ENCODE results near the gene LASP1.

The LASP1 gene

GRCh38 chr17:38889745-38890409 is 20.0 kb downstream of the LASP1 start:
- Histone ChIP-seq H3K9me3 (ENCODE audit: control insufficient read depth, low read length) (no peaks in the 10 kb centered on the region), H3K27me3 (replicated peaks; ENCODE audit: control insufficient read depth, insufficient read depth, low read length, poor library complexity, severe bottlenecking) (no peaks in the 10 kb centered on the region), H3K27ac (ENCODE audit: insufficient read depth, low read length, poor library complexity, severe bottlenecking) (peak overlapping the region; percentile 60), H3K4me1 (ENCODE audit: control insufficient read depth, insufficient read depth, low read length, poor library complexity, severe bottlenecking) (peaks cover 81% of the 10 kb centered on the region), H3K36me3 (ENCODE audit: control insufficient read depth, insufficient read depth, low read length) (peaks cover 45% of the 10 kb centered on the region), H3K4me3 (ENCODE audit: insufficient read depth, low read depth, low read length, poor library complexity, severe bottlenecking) (no peak overlapping the region)
- DNase-seq, result no peak

DNA sequence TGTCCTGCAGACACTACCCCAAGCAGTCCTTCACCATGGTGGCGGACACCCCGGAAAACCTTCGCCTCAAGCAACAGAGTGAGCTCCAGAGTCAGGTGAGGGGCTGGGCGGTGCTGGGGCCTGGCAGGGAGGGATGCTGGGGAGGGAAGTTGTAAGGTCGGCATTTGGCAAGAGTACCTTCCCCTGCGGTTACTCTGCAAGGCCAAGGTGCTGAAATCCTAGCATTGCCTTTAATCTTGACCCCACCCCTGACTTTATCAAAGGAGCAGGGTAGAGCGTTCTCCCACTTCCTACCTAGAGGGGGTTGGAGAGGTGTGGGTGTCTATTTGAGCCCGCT is 20.5 kb downstream of the LASP1 start:
- peak overlapping the region; percentile 60 for H3K27ac ChIP-seq (ENCODE audit: insufficient read depth, low read length, poor library complexity, severe bottlenecking)
- DNase-seq, result no peak
- H3K9me3 ChIP-seq (ENCODE audit: control insufficient read depth, low read length), result no peaks in the 10 kb centered on the region
- H3K4me3 ChIP-seq (ENCODE audit: insufficient read depth, low read depth, low read length, poor library complexity, severe bottlenecking), result no peak overlapping the region
- peaks cover 76% of the 10 kb centered on the region for H3K4me1 ChIP-seq (ENCODE audit: control insufficient read depth, insufficient read depth, low read length, poor library complexity, severe bottlenecking)
- H3K27me3 ChIP-seq (replicated peaks; ENCODE audit: control insufficient read depth, insufficient read depth, low read length, poor library complexity, severe bottlenecking), result no peaks in the 10 kb centered on the region
- H3K36me3 ChIP-seq (ENCODE audit: control insufficient read depth, insufficient read depth, low read length), result peaks cover 43% of the 10 kb centered on the region

DNA sequence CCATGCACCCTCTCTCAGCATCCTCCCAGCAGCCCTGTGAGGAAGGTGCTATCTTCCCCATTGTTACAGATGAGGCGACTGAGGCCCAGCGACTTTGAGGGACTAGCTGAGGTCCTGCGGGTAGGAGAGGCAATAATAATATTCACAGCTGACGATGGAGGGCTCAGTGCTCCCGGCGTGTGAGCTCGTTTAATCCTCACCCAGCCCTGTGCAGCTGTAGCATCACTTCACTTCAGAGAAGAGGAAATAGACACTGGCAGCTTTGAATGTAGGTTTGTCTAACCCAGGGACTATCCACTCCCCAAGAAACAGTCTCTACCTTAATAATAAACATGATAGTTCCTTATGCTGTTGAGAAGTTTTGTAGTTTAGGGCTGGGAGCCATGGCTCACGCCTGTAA is 21.6 kb downstream of the LASP1 start:
- H3K27me3 ChIP-seq (replicated peaks; ENCODE audit: control insufficient read depth, insufficient read depth, low read length, poor library complexity, severe bottlenecking), result no peaks in the 10 kb centered on the region
- H3K4me3 ChIP-seq (ENCODE audit: insufficient read depth, low read depth, low read length, poor library complexity, severe bottlenecking), result no peak overlapping the region
- H3K4me1 ChIP-seq (ENCODE audit: control insufficient read depth, insufficient read depth, low read length, poor library complexity, severe bottlenecking), result peaks cover 71% of the 10 kb centered on the region
- peaks cover 46% of the 10 kb centered on the region for H3K36me3 ChIP-seq (ENCODE audit: control insufficient read depth, insufficient read depth, low read length)
- DNase-seq, result no peak
- H3K9me3 ChIP-seq (ENCODE audit: control insufficient read depth, low read length), result no peaks in the 10 kb centered on the region
- H3K27ac ChIP-seq (ENCODE audit: insufficient read depth, low read length, poor library complexity, severe bottlenecking), result peak overlapping the region; percentile 60

DNA sequence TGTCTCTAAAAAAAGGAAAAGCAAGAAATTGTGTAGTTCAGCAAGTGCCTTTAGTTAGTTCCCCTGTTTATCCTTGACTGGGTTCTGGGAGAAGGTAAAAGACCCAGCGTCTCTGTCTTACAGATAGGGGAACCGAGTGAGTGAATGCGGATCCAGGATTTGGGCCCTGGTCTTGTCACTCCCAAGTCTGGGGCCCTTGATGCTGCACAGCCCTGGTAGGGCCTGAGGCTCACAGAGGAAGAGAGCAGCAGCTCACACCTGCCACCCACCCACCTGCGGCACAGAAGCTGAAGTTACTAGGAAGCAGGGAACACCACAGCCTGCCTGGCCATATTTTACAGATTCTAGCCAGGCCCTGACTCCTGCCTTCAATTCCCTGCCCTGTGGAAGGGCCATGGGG is 22.2 kb downstream of the LASP1 start:
- Histone ChIP-seq H3K36me3 (ENCODE audit: control insufficient read depth, insufficient read depth, low read length) (peaks cover 45% of the 10 kb centered on the region), H3K27me3 (replicated peaks; ENCODE audit: control insufficient read depth, insufficient read depth, low read length, poor library complexity, severe bottlenecking) (no peaks in the 10 kb centered on the region), H3K9me3 (ENCODE audit: control insufficient read depth, low read length) (no peaks in the 10 kb centered on the region), H3K27ac (ENCODE audit: insufficient read depth, low read length, poor library complexity, severe bottlenecking) (peak overlapping the region; percentile 60), H3K4me1 (ENCODE audit: control insufficient read depth, insufficient read depth, low read length, poor library complexity, severe bottlenecking) (peaks cover 73% of the 10 kb centered on the region), H3K4me3 (ENCODE audit: insufficient read depth, low read depth, low read length, poor library complexity, severe bottlenecking) (no peak overlapping the region)
- DNase-seq, result no peak

- no peak for DNase-seq
- no peaks in the 10 kb centered on the region for H3K9me3 ChIP-seq (ENCODE audit: control insufficient read depth, low read length)
- peak overlapping the region; percentile 63 for H3K27ac ChIP-seq (ENCODE audit: insufficient read depth, low read length, poor library complexity, severe bottlenecking)
- peaks cover 73% of the 10 kb centered on the region for H3K4me1 ChIP-seq (ENCODE audit: control insufficient read depth, insufficient read depth, low read length, poor library complexity, severe bottlenecking)
- no peak overlapping the region for H3K4me3 ChIP-seq (ENCODE audit: insufficient read depth, low read depth, low read length, poor library complexity, severe bottlenecking)
- no peaks in the 10 kb centered on the region for H3K27me3 ChIP-seq (replicated peaks; ENCODE audit: control insufficient read depth, insufficient read depth, low read length, poor library complexity, severe bottlenecking)
- H3K36me3 ChIP-seq (ENCODE audit: control insufficient read depth, insufficient read depth, low read length), result peaks cover 40% of the 10 kb centered on the region
These were observed 22.8 kb downstream of the LASP1 start for GRCh38 chr17:38892620-38893019.

DNA sequence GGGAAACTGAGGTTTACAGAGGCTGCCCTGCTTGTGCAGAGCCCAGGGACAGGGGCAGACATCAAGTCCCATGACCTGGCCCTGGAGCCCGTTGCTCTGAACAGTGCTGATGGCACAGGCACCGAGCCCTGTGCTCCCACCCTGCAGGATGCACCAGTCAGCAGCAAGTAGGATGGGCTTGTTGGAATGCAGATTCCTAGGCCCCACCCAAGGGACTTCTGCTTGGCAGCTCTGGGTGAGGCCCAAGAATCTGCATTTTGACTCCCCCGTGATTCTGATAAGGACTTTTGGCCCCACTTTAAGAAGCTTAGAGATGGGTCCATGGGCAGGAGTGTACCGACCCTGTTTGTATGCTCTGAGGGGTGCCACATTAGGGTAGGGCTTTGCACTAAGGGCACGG is 23.3 kb downstream of the LASP1 start:
- peak overlapping the region; percentile 63 for H3K27ac ChIP-seq (ENCODE audit: insufficient read depth, low read length, poor library complexity, severe bottlenecking)
- H3K27me3 ChIP-seq (replicated peaks; ENCODE audit: control insufficient read depth, insufficient read depth, low read length, poor library complexity, severe bottlenecking), result no peaks in the 10 kb centered on the region
- no peaks in the 10 kb centered on the region for H3K9me3 ChIP-seq (ENCODE audit: control insufficient read depth, low read length)
- DNase-seq, result no peak
- H3K36me3 ChIP-seq (ENCODE audit: control insufficient read depth, insufficient read depth, low read length), result peaks cover 37% of the 10 kb centered on the region
- peaks cover 78% of the 10 kb centered on the region for H3K4me1 ChIP-seq (ENCODE audit: control insufficient read depth, insufficient read depth, low read length, poor library complexity, severe bottlenecking)
- H3K4me3 ChIP-seq (ENCODE audit: insufficient read depth, low read depth, low read length, poor library complexity, severe bottlenecking), result no peak overlapping the region

- Histone ChIP-seq H3K4me3 (ENCODE audit: insufficient read depth, low read depth, low read length, poor library complexity, severe bottlenecking) (no peak overlapping the region), H3K27ac (ENCODE audit: insufficient read depth, low read length, poor library complexity, severe bottlenecking) (peak overlapping the region; percentile 63), H3K27me3 (replicated peaks; ENCODE audit: control insufficient read depth, insufficient read depth, low read length, poor library complexity, severe bottlenecking) (no peaks in the 10 kb centered on the region), H3K4me1 (ENCODE audit: control insufficient read depth, insufficient read depth, low read length, poor library complexity, severe bottlenecking) (peaks cover 81% of the 10 kb centered on the region), H3K36me3 (ENCODE audit: control insufficient read depth, insufficient read depth, low read length) (peaks cover 37% of the 10 kb centered on the region), H3K9me3 (ENCODE audit: control insufficient read depth, low read length) (no peaks in the 10 kb centered on the region)
- no peak for DNase-seq
These were observed 23.7 kb downstream of the LASP1 start for GRCh38 chr17:38893607-38894006.

DNA sequence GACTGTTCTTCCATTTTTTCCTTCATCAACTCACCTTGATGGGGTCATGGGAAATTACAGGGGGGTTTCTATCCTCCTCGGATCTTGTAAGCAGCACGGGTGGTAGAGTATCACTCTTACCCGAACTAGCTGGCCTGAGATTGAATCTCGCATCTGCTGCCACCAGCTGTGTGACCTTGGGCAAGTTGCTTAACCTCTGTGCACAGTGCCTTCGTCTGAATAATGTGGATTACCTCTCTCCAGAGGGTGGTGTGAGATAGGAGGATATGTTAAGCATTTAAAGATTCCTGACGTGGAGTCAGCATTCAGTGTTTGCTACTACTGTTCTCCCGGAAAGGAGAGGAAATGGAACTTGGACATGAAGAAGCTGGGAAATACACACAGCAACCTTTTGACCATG is 24.4 kb downstream of the LASP1 start:
- no peak for DNase-seq
- H3K36me3 ChIP-seq (ENCODE audit: control insufficient read depth, insufficient read depth, low read length), result peaks cover 37% of the 10 kb centered on the region
- H3K27me3 ChIP-seq (replicated peaks; ENCODE audit: control insufficient read depth, insufficient read depth, low read length, poor library complexity, severe bottlenecking), result no peaks in the 10 kb centered on the region
- H3K4me3 ChIP-seq (ENCODE audit: insufficient read depth, low read depth, low read length, poor library complexity, severe bottlenecking), result no peak overlapping the region
- H3K27ac ChIP-seq (ENCODE audit: insufficient read depth, low read length, poor library complexity, severe bottlenecking), result peak overlapping the region; percentile 63
- peaks cover 82% of the 10 kb centered on the region for H3K4me1 ChIP-seq (ENCODE audit: control insufficient read depth, insufficient read depth, low read length, poor library complexity, severe bottlenecking)
- no peaks in the 10 kb centered on the region for H3K9me3 ChIP-seq (ENCODE audit: control insufficient read depth, low read length)

DNA sequence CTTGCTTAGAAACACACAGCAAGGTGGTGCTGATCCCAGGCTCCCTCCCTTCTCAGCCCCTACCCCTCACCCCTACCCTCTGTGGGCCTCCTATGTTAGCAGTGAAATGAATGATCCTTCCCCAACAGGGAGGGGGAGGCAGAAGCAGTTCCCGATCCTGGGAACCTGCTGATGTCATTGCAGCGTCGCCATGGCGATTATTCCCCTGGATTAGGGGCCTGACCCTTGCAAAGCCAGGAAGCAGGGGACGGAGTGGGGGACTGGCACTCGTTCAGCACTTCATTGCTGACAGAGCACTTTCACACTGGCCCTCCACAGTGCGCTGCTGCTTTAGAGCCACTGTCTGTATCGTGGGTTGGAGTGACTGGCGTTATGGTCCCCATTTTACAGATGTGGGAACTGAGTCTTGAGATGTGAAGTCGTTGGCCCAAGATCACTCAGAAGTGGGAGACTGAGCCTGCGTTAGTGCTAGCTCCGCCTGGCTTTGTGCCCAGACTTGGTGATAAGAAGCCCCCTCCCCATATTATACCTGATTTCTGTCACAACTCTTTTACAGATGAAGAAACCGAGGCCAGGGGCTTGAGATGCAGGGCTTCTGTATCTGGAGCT is 26.6 kb downstream of the LASP1 start:
- no peak for DNase-seq
- H3K27ac ChIP-seq (ENCODE audit: insufficient read depth, low read length, poor library complexity, severe bottlenecking), result peak overlapping the region; percentile 88
- H3K4me3 ChIP-seq (ENCODE audit: insufficient read depth, low read depth, low read length, poor library complexity, severe bottlenecking), result no peak overlapping the region
- peaks cover 82% of the 10 kb centered on the region for H3K4me1 ChIP-seq (ENCODE audit: control insufficient read depth, insufficient read depth, low read length, poor library complexity, severe bottlenecking)
- no peaks in the 10 kb centered on the region for H3K27me3 ChIP-seq (replicated peaks; ENCODE audit: control insufficient read depth, insufficient read depth, low read length, poor library complexity, severe bottlenecking)
- peaks cover 36% of the 10 kb centered on the region for H3K36me3 ChIP-seq (ENCODE audit: control insufficient read depth, insufficient read depth, low read length)
- H3K9me3 ChIP-seq (ENCODE audit: control insufficient read depth, low read length), result no peaks in the 10 kb centered on the region

DNA sequence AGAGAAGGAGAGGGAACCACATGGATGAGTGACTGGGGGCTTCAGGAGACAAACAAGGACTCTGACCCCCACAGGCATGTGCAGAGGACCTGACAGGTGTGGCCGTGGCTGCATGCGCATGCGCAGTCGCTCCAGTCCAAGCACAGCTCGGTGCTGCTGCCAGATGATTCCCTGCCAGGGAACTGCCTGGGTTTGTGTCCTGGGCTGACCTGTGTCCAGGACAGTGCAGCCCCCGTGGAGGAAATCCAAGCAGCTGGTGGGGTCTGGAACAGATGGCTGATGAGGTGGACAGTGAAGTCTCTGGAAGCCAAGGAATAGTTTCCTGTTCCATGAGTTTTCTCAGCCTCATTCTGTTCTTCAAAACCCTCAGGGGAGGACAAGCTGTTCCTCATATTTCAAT is 27.3 kb downstream of the LASP1 start:
- no peak for DNase-seq
- peaks cover 35% of the 10 kb centered on the region for H3K36me3 ChIP-seq (ENCODE audit: control insufficient read depth, insufficient read depth, low read length)
- no peak overlapping the region for H3K4me3 ChIP-seq (ENCODE audit: insufficient read depth, low read depth, low read length, poor library complexity, severe bottlenecking)
- H3K27me3 ChIP-seq (replicated peaks; ENCODE audit: control insufficient read depth, insufficient read depth, low read length, poor library complexity, severe bottlenecking), result no peaks in the 10 kb centered on the region
- peaks cover 79% of the 10 kb centered on the region for H3K4me1 ChIP-seq (ENCODE audit: control insufficient read depth, insufficient read depth, low read length, poor library complexity, severe bottlenecking)
- peak overlapping the region; percentile 88 for H3K27ac ChIP-seq (ENCODE audit: insufficient read depth, low read length, poor library complexity, severe bottlenecking)
- H3K9me3 ChIP-seq (ENCODE audit: control insufficient read depth, low read length), result no peaks in the 10 kb centered on the region
